Esophagus muscularis mucosa (tissue), 4 donors: Measurements from ENCODE around the gene GAMT. TPM values are rescaled to one million over a fixed set of nuclear protein-coding genes. Genes with fewer than 3 reads are reported as not detected.

Source experiments
- DNase-seq: peaks from one replicate; pipeline ENCODE4 v3.0.0-alpha.2; 2017; ENCODE audit errors: extremely low spot score
- H3K27ac ChIP-seq, 4 donors: fragments of 200-600 bp; sonication (generic); replicated peaks in 1 of 4; 1 replicate in 3 of 4; 2 replicates in 1 of 4; pipeline ENCODE4 v1.5.1; 2016 to 2019; ENCODE audit warnings: mild to moderate bottlenecking in 1 of 4
- H3K27me3 ChIP-seq, 4 donors: fragments of 200-600 bp; sonication (generic); one replicate each; pipeline versions ENCODE4 v1.5.1 to v1.6.0; 2016 to 2019
- H3K36me3 ChIP-seq, 4 donors: fragments of 200-600 bp; sonication (generic); one replicate each; pipeline ENCODE4 v1.5.1; 2016 to 2019
- H3K4me1 ChIP-seq, 4 donors: fragments of 200-600 bp; sonication (generic); one replicate each; pipeline ENCODE4 v1.5.1; 2016 to 2019
- H3K4me3 ChIP-seq, 4 donors: fragments of 200-600 bp; sonication (generic); 1 replicate in 2 of 4; 2 replicates in 2 of 4; pipeline ENCODE4 v1.5.1; 2016 to 2019; ENCODE audit warnings: mild to moderate bottlenecking in 4 of 4, moderate library complexity in 1 of 4
- H3K9me3 ChIP-seq, 4 donors: fragments of 200-600 bp; sonication (generic); 1 replicate in 3 of 4; 2 replicates in 1 of 4; pipeline ENCODE4 v1.5.1; 2016 to 2019
- EP300 ChIP-seq: sonication (generic); formaldehyde crosslinking; IDR thresholded peaks from one replicate; pipeline ENCODE4 v1.6.1; 2017; ENCODE audit warnings: antibody characterized with exemption
- POLR2A ChIP-seq: fragments of 450-650 bp; IDR thresholded peaks from one replicate; pipeline ENCODE4 v1.6.1; 2017; ENCODE audit warnings: antibody characterized with exemption, moderate library complexity, mild to moderate bottlenecking, low read depth
- POLR2AphosphoS5 ChIP-seq, 2 donors: sonication (generic); formaldehyde crosslinking; IDR thresholded peaks; one replicate each; pipeline ENCODE4 v1.6.1; 2017; ENCODE audit warnings: antibody characterized with exemption in 2 of 2
- WGBS: methylation state at CpG from one replicate; pipeline ENCODE4 v1.1.5; 2018; 5-methylcytosine and 5-hydroxymethylcytosine counted together
- intact Hi-C: fragments of 100-400 bp; cut with DNase I; formaldehyde crosslinking; loops from one replicate; pipeline ENCODE4 v1.15.1; 2023
- total RNA-seq, 4 donors: library from RNA; depleted of rRNA; stranded (reverse); fragments of >200 nt; gene quantifications; one replicate each; pipeline versions ENCODE4 v1.1.0 to v1.2.1, GENCODE V29; 2016
- TF ChIP-seq, protein P1 (sequence below), 3 experiments: fragments of 200-600 bp in 2 of 3; fragments of 450-650 bp in 1 of 3; sonication (generic) in 2 of 3; IDR thresholded peaks; one replicate each; pipeline ENCODE4 v1.5.1; 2017 to 2019; ENCODE audit warnings: antibody characterized with exemption in 3 of 3, mild to moderate bottlenecking in 2 of 3, moderate library complexity in 1 of 3

GAMT gene
- total RNA-seq, 4 donors from 2014 or later, result 5.8 to 13.4 (median 11.9) TPM

DNA sequence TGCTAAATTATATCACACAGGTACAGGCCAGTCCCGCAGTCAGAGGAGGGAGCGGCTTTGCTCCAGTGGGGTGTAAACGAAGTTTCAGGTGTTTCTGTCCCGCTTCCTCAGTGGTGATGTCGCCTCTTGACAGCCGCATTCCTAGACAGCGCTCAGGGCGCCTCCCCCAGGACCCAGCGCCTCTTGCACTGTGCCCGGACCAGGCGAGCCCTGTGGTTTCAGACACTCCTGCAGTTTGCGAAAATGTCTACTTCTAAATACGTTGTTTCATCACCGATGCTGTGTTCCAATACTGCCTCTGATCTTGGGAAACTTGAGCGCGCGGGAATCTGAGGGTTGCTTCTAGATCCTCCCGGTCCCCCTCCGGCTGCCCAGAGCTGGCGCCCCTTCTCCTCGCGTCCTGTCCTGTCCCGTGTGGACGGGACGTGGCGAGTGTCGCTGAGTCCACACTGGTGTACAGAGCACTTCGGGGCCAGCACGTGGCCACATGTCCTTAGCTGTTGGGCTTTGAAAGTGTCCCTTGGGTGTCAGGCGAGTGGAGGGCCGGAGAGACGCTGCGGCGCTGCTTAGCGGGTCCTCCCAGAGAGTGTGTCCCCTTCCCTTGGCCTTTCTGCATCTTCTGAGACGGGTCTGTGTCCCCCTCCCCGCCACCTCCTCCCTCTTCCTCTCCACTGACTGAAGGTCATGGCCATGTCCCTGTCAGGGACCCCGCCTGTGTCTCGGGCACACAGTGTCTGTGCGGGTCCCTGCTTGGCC, 22.3 kb upstream of the GAMT start:
- Histone ChIP-seq H3K27ac (no peak overlapping the region), H3K36me3 (peaks cover 39 to 99% (median 91%) of the 10 kb centered on the region in 4 donors), H3K4me1 (peaks cover 4 to 7% (median 5%) of the 10 kb centered on the region in 4 donors), H3K9me3 (no peaks in the 10 kb centered on the region), H3K27me3 (no peaks in the 10 kb centered on the region), H3K4me3 (no peak overlapping the region)
- WGBS, result 93% methylated on average over 26 of the region's 40 CpGs
- no peak for DNase-seq
- no peak for TF ChIP-seq EP300
- no peak for TF ChIP-seq POLR2AphosphoS5 (IDR thresholded peaks at IDR 0.05)
- TF ChIP-seq, protein P1, sequence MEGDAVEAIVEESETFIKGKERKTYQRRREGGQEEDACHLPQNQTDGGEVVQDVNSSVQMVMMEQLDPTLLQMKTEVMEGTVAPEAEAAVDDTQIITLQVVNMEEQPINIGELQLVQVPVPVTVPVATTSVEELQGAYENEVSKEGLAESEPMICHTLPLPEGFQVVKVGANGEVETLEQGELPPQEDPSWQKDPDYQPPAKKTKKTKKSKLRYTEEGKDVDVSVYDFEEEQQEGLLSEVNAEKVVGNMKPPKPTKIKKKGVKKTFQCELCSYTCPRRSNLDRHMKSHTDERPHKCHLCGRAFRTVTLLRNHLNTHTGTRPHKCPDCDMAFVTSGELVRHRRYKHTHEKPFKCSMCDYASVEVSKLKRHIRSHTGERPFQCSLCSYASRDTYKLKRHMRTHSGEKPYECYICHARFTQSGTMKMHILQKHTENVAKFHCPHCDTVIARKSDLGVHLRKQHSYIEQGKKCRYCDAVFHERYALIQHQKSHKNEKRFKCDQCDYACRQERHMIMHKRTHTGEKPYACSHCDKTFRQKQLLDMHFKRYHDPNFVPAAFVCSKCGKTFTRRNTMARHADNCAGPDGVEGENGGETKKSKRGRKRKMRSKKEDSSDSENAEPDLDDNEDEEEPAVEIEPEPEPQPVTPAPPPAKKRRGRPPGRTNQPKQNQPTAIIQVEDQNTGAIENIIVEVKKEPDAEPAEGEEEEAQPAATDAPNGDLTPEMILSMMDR (IDR thresholded peaks at IDR 0.05), result no peak
- TF ChIP-seq POLR2A, result no peak
- intact Hi-C loops, result no loop called here

DNA sequence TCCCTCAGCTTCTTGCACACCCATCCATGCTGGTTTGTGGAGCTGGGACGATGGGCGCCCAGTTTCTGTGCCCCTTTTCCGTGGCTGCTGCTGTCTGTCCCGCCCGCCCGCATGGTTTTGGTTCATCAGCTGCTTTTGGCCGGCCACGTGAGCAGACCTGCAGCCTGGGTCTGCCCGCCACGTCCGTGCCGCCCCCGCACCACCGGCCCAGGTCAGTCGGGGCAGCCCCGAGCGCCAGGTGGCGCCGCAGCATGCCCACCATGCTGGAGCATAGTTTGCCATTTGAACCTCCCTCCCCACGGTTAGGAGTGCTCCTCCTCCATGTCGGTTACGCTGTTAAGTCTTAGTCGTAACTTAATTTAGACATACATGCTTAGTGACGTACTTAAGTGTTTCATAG, 21.6 kb upstream of the GAMT start:
- no peak for TF ChIP-seq POLR2AphosphoS5 (IDR thresholded peaks at IDR 0.05)
- peaks cover 38 to 100% (median 95%) of the 10 kb centered on the region in 4 donors for H3K36me3 ChIP-seq

DNA sequence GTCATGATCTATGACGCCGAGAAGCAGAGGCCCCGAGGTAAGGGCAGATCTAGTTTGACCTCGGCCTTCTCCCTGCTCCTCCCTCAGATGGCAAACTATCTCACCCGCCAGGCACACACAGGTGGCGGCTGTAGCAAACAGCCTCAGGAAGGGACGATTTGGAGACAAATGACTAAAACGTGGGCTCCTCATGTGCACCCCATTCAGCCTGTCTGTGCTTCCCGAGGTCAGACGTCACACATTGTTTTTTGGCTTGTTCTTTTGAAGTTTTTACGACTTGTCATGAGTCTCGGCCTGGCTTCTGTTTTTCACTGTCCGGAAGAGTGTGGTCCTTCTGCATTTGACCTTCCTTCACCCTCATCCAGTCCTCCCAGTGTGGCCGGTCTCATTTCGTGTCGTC, 21.0 kb upstream of the GAMT start:
- no peaks in the 10 kb centered on the region for H3K9me3 ChIP-seq
- intact Hi-C loops, result no loop called here
- DNase-seq, result no peak
- WGBS, result 78% methylated on average over 12 of the region's 16 CpGs
- H3K4me1 ChIP-seq, result peaks cover 16 to 20% (median 18%) of the 10 kb centered on the region in 4 donors
- H3K27ac ChIP-seq, result no peak overlapping the region
- TF ChIP-seq POLR2AphosphoS5 (IDR thresholded peaks at IDR 0.05) (no peak), EP300 (no peak), POLR2A (no peak)
- TF ChIP-seq, protein P1 (IDR thresholded peaks at IDR 0.05), result no peak
- no peaks in the 10 kb centered on the region for H3K27me3 ChIP-seq
- H3K36me3 ChIP-seq, result peaks cover 38 to 100% (median 94%) of the 10 kb centered on the region in 4 donors
- no peak overlapping the region for H3K4me3 ChIP-seq

More for the DNA sequence above, 21.6 kb upstream of the GAMT start:
- no peak overlapping the region for H3K4me3 ChIP-seq
- peaks cover 10 to 14% (median 12%) of the 10 kb centered on the region in 4 donors for H3K4me1 ChIP-seq
- H3K27me3 ChIP-seq, result no peaks in the 10 kb centered on the region
- no peak for DNase-seq
- no peak overlapping the region for H3K27ac ChIP-seq
- 89% methylated on average over 22 of the region's 24 CpGs for WGBS
- intact Hi-C loops, result no loop called here
- H3K9me3 ChIP-seq, result no peaks in the 10 kb centered on the region

DNA sequence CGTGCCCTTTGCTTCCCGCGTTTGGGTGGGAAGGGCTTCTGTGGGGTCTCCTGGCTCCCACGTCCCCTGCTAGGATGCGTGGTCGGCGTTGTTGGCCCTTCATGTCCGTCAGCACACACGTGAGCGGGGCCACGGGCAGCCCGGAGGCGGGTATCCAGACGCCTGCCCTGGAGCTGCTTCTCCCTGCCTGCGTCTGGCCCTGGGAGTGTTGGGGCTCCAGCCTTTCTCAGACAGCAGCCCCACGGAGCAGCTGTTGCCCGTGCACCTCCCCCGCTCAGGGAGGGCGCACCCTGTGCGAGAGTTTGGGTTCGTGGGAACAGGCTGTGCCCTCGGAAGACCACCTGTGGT, 20.6 kb upstream of the GAMT start:
- no peak overlapping the region for H3K27ac ChIP-seq
- no peak for DNase-seq
- no peak overlapping the region for H3K4me3 ChIP-seq
- 85% methylated on average over 12 of the region's 22 CpGs for WGBS
- no peaks in the 10 kb centered on the region for H3K27me3 ChIP-seq
- H3K36me3 ChIP-seq, result peaks cover 38 to 100% (median 91%) of the 10 kb centered on the region in 4 donors
- H3K4me1 ChIP-seq, result peaks cover 21 to 24% (median 22%) of the 10 kb centered on the region in 4 donors
- intact Hi-C loops, result no loop called here
- TF ChIP-seq EP300 (no peak), POLR2A (no peak), POLR2AphosphoS5 (IDR thresholded peaks at IDR 0.05) (no peak)
- TF ChIP-seq, protein P1 (IDR thresholded peaks at IDR 0.05), result no peak
- H3K9me3 ChIP-seq, result no peaks in the 10 kb centered on the region

DNA sequence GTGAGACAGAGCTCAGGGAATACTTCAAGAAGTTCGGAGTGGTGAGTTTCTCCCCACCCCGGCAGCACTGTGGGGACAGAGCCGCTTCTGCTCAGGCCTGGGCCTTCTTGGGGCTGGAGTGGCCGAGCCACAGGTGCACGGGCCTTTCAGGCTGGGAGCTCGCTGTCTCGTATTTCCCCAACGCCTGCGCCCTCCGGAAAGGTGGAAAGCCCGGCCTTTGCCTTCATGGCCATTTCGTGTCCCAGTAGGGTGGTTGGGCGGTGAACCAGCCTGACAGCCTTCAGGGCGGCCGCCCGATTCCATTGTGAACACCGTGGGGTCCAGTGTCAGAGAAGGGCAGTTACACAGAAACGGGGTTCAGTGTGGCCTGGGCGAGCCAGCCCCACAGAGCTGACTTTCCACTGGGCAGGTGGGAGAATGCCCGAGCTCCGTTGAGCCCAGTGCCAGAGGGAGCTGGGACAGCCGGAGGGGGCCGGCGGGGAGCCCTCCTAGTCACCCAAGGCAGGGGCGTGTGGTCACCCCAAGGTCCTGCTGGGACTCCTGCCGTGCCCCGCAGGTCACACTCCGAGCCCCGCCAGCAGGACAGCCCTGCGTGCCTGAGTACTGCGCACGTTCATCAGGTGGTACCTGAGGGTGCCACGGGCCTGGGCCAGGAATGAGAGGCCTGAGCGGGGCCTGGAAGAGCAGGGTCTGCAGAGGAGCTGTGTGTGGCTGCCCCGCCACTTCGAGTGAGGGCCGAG, 20.0 kb upstream of the GAMT start:
- WGBS, result 95% methylated on average over 12 of the region's 37 CpGs
- Histone ChIP-seq H3K27me3 (no peaks in the 10 kb centered on the region), H3K4me1 (peaks cover 26 to 29% (median 28%) of the 10 kb centered on the region in 4 donors), H3K36me3 (peaks cover 38 to 99% (median 86%) of the 10 kb centered on the region in 4 donors), H3K4me3 (no peak overlapping the region), H3K9me3 (no peaks in the 10 kb centered on the region), H3K27ac (no peak overlapping the region)
- intact Hi-C loops, result no loop called here
- no peak for DNase-seq
- TF ChIP-seq, protein P1 (IDR thresholded peaks at IDR 0.05), result no peak
- TF ChIP-seq POLR2A, result no peak
- no peak for TF ChIP-seq EP300
- no peak for TF ChIP-seq POLR2AphosphoS5 (IDR thresholded peaks at IDR 0.05)
